ENCODE data around the gene RNF150.

- TF ChIP-seq EZH2 (IDR thresholded peaks at IDR 0.05; ENCODE audit: borderline replicate concordance, low read depth, low read length, poor library complexity, severe bottlenecking) = no peak
- TF ChIP-seq, protein P1, sequence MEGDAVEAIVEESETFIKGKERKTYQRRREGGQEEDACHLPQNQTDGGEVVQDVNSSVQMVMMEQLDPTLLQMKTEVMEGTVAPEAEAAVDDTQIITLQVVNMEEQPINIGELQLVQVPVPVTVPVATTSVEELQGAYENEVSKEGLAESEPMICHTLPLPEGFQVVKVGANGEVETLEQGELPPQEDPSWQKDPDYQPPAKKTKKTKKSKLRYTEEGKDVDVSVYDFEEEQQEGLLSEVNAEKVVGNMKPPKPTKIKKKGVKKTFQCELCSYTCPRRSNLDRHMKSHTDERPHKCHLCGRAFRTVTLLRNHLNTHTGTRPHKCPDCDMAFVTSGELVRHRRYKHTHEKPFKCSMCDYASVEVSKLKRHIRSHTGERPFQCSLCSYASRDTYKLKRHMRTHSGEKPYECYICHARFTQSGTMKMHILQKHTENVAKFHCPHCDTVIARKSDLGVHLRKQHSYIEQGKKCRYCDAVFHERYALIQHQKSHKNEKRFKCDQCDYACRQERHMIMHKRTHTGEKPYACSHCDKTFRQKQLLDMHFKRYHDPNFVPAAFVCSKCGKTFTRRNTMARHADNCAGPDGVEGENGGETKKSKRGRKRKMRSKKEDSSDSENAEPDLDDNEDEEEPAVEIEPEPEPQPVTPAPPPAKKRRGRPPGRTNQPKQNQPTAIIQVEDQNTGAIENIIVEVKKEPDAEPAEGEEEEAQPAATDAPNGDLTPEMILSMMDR (conservative IDR thresholded peaks at IDR 0.05; ENCODE audit: low read depth, low read length) = no peak
Observed at GRCh38 chr4:140968371-140968770, 164.9 kb downstream of the RNF150 start.

Data from A673 (cell line).